HEK293 (cell line): ENCODE measurements around the gene EHMT1.

Experiments used
- MEIS1 ChIP-seq: sonication (generic); formaldehyde crosslinking; IDR thresholded peaks from 2 replicates; pipeline ENCODE4 v1.8.1; 2022; ENCODE audit warnings: missing genetic modification reagents, mild to moderate bottlenecking, borderline replicate concordance
- RBAK ChIP-seq: fragments of 450-650 bp; formaldehyde crosslinking; IDR thresholded peaks from 2 replicates; pipeline ENCODE4 v1.5.1; 2016; ENCODE audit warnings: missing biosample characterization, missing genetic modification characterization
- REPIN1 ChIP-seq: fragments of 450-650 bp; formaldehyde crosslinking; IDR thresholded peaks from 2 replicates; pipeline ENCODE4 v1.5.1; 2017; ENCODE audit warnings: missing biosample characterization, missing genetic modification characterization, low read depth
- SP2 ChIP-seq: fragments of 450-650 bp; formaldehyde crosslinking; IDR thresholded peaks from 2 replicates; pipeline ENCODE4 v1.5.1; 2016; ENCODE audit warnings: missing biosample characterization, missing genetic modification characterization
- ZBTB20 ChIP-seq: fragments of 450-650 bp; formaldehyde crosslinking; IDR thresholded peaks from 2 replicates; pipeline ENCODE4 v1.5.1; 2016; ENCODE audit warnings: missing biosample characterization, missing genetic modification characterization
- ZFP37 ChIP-seq: fragments of 450-650 bp; formaldehyde crosslinking; IDR thresholded peaks from 2 replicates; pipeline ENCODE4 v1.5.1; 2016; ENCODE audit warnings: missing biosample characterization, missing genetic modification characterization
- ZNF292 ChIP-seq: fragments of 450-650 bp; formaldehyde crosslinking; IDR thresholded peaks from 2 replicates; pipeline ENCODE4 v1.5.1; 2016; ENCODE audit warnings: low read depth, missing biosample characterization, missing genetic modification characterization, borderline replicate concordance
- ZNF561 ChIP-seq: fragments of 450-650 bp; IDR thresholded peaks from 2 replicates; pipeline ENCODE4 v1.5.1; 2018; ENCODE audit warnings: missing biosample characterization, missing genetic modification characterization, borderline replicate concordance
- ZNF768 ChIP-seq: fragments of 450-650 bp; formaldehyde crosslinking; IDR thresholded peaks from 2 replicates; pipeline ENCODE4 v1.5.1; 2018; ENCODE audit warnings: missing biosample characterization, mild to moderate bottlenecking, missing genetic modification characterization
- TF ChIP-seq, protein P1 (sequence below): fragments of 450-650 bp; formaldehyde crosslinking; IDR thresholded peaks from 2 replicates; pipeline ENCODE4 v1.5.1; 2016; ENCODE audit warnings: missing biosample characterization, missing genetic modification characterization
- TF ChIP-seq, protein P2 (sequence below): fragments of 450-650 bp; IDR thresholded peaks from 2 replicates; pipeline ENCODE4 v1.5.1; 2018; ENCODE audit warnings: missing biosample characterization, missing genetic modification characterization

DNA sequence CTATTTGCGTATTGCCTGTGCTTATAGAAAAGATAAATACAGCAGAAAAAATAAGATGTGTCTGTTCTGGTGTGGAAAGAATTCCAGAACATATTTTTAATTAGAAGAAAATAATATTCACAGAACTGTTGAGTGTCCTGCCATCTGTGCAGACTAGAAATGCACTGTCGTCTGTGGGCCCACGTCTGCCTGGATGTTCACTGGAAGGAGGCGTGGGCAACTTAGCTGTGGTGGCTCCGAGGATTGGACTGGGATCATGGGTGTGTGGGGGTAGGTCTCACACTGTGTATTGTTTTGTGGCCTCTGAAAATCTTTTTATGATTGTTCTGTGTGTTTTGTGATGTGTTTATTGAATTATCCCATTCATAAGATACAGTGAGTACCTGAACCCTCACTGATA, 132.8 kb downstream of the EHMT1 start:
- TF ChIP-seq, protein P1, sequence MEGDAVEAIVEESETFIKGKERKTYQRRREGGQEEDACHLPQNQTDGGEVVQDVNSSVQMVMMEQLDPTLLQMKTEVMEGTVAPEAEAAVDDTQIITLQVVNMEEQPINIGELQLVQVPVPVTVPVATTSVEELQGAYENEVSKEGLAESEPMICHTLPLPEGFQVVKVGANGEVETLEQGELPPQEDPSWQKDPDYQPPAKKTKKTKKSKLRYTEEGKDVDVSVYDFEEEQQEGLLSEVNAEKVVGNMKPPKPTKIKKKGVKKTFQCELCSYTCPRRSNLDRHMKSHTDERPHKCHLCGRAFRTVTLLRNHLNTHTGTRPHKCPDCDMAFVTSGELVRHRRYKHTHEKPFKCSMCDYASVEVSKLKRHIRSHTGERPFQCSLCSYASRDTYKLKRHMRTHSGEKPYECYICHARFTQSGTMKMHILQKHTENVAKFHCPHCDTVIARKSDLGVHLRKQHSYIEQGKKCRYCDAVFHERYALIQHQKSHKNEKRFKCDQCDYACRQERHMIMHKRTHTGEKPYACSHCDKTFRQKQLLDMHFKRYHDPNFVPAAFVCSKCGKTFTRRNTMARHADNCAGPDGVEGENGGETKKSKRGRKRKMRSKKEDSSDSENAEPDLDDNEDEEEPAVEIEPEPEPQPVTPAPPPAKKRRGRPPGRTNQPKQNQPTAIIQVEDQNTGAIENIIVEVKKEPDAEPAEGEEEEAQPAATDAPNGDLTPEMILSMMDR (tag by site-specific recombination), result no peak
- no peak for TF ChIP-seq REPIN1 (tag by site-specific recombination)
- no peak for TF ChIP-seq ZNF768 (tag by site-specific recombination)
- no peak for TF ChIP-seq SP2
- no peak for TF ChIP-seq ZBTB20 (tag by site-specific recombination)
- no peak for TF ChIP-seq ZNF292 (tag by site-specific recombination)
- TF ChIP-seq, protein P2, sequence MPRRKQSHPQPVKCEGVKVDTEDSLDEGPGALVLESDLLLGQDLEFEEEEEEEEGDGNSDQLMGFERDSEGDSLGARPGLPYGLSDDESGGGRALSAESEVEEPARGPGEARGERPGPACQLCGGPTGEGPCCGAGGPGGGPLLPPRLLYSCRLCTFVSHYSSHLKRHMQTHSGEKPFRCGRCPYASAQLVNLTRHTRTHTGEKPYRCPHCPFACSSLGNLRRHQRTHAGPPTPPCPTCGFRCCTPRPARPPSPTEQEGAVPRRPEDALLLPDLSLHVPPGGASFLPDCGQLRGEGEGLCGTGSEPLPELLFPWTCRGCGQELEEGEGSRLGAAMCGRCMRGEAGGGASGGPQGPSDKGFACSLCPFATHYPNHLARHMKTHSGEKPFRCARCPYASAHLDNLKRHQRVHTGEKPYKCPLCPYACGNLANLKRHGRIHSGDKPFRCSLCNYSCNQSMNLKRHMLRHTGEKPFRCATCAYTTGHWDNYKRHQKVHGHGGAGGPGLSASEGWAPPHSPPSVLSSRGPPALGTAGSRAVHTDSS (tag by site-specific recombination), result no peak
- TF ChIP-seq MEIS1 (CRISPR knock-in tag), result no peak
- no peak for TF ChIP-seq ZNF561 (tag by site-specific recombination)
- no peak for TF ChIP-seq ZFP37
- TF ChIP-seq RBAK, result no peak
